Stimulated activated CD8-positive, alpha-beta memory T cell treated with anti-CD3 and anti-CD28 coated beads, Interleukin-15, amount 100 ng/mL, for 4 hours (primary cell): ENCODE results near the gene BRAP.
A peak's percentile ranks its signal among the peaks of the same experiment; 100 is the strongest.
"Not testable (repeated sequence)": the region's sequence is repeated elsewhere in the genome, so short reads cannot be mapped to it uniquely, and the experiment has no call there.

Experiments used
- DNase-seq, 2 donors: peaks; one replicate each; pipeline ENCODE4 v3.0.0-alpha.2; 2020; ENCODE audit warnings: low read depth in 2 of 2

BRAP gene

GRCh38 chr12:111607239-111607638, 78.5 kb downstream of the BRAP start:
- DNase-seq = no peak

- DNase-seq = no peak
Measured at GRCh38 chr12:111606767-111607230, 79.0 kb downstream of the BRAP start.

- no peak for DNase-seq
Measured at GRCh38 chr12:111605911-111606766, 79.6 kb downstream of the BRAP start.

- not testable (repeated sequence) for DNase-seq
Measured at GRCh38 chr12:111602857-111603256, 82.9 kb downstream of the BRAP start.

- DNase-seq = no peak
Measured at GRCh38 chr12:111602348-111602747, 83.4 kb downstream of the BRAP start.

GRCh38 chr12:111600986-111601385, 84.8 kb downstream of the BRAP start:
- DNase-seq = not testable (repeated sequence)

- no peak for DNase-seq
Measured at GRCh38 chr12:111600205-111600642, 85.5 kb downstream of the BRAP start.

- DNase-seq = peak; percentile 78 to 80
Measured at GRCh38 chr12:111599453-111600204, 86.1 kb downstream of the BRAP start.

- peak in 1 of 2 donors; percentile 12 for DNase-seq
Measured at GRCh38 chr12:111598637-111599452, 86.9 kb downstream of the BRAP start, which contains the start of gene ATXN2. TSS of gene ATXN2 (minus strand) at chr12:111599315. CDS start at chr12:111599034, 281 bp downstream.

GRCh38 chr12:111597831-111598636, 87.7 kb downstream of the BRAP start:
- no peak for DNase-seq

- no peak for DNase-seq
Measured at GRCh38 chr12:111596985-111597830, 88.5 kb downstream of the BRAP start.

- not testable (repeated sequence) for DNase-seq
Measured at GRCh38 chr12:111595341-111595835, 90.4 kb downstream of the BRAP start.
